PFSK-1 (cell line): Measurements from ENCODE around the gene P2RY12.

Source experiments
- FOXP2 ChIP-seq: optimal IDR thresholded peaks from 2 replicates; pipeline ENCODE3; 2011; ENCODE audit warnings: borderline replicate concordance, control low read depth, inconsistent platforms; ENCODE audit not compliant: insufficient read depth; ENCODE audit errors: extremely low read length, extremely low read depth
- POLR2AphosphoS5 ChIP-seq: IDR thresholded peaks from 2 replicates; pipeline ENCODE4 v1.6.1; 2012; ENCODE audit warnings: low read depth, mild to moderate bottlenecking, control low read depth, low read length, moderate library complexity
- REST ChIP-seq, 2 experiments: IDR thresholded peaks; 2 replicates each; pipeline versions ENCODE4 v1.6.1 to v1.8.0; 2011 to 2012; ENCODE audit warnings: low read depth in 2 of 2, low read length in 2 of 2, control low read depth in 1 of 2, inconsistent platforms in 1 of 2, mild to moderate bottlenecking in 1 of 2, moderate library complexity in 1 of 2; ENCODE audit not compliant: insufficient read depth in 1 of 2
- SIN3A ChIP-seq: IDR thresholded peaks from 2 replicates; pipeline ENCODE4 v1.6.1; 2012; ENCODE audit warnings: mild to moderate bottlenecking, low read length, moderate library complexity, borderline replicate concordance; ENCODE audit not compliant: insufficient read depth
- TAF1 ChIP-seq: IDR thresholded peaks from 2 replicates; pipeline ENCODE4 v1.6.1; 2012; ENCODE audit warnings: low read length, control low read depth, borderline replicate concordance; ENCODE audit not compliant: insufficient read depth

- no peak for TF ChIP-seq TAF1
- no peak for TF ChIP-seq SIN3A
- TF ChIP-seq POLR2AphosphoS5: no peak
- no peak for TF ChIP-seq REST (IDR thresholded peaks at IDR 0.05; ENCODE audit: insufficient read depth in 1 of 2, low read depth in 2 of 2, low read length in 2 of 2)
- TF ChIP-seq FOXP2: no peak
Measured at GRCh38 chr3:151303751-151304150, 80.8 kb downstream of the P2RY12 start.
